ENCODE measurements around the gene GPC3. TPM values are rescaled to one million over a fixed set of nuclear protein-coding genes. Genes with fewer than 3 reads are reported as not detected.

GPC3 gene
- total RNA-seq, 4 donors from 2014 or later: 4.9 to 10.9 (median 9.2) TPM

- no peak for DNase-seq (ENCODE audit: low spot score in 2 of 2)
- TF ChIP-seq EP300 (IDR thresholded peaks at IDR 0.05) (no peak), POLR2AphosphoS5 (IDR thresholded peaks at IDR 0.05) (no peak), POLR2A (IDR thresholded peaks at IDR 0.05) (no peak), CTCF (IDR thresholded peaks at IDR 0.05) (no peak)
- no peaks in the 10 kb centered on the region for H3K4me1 ChIP-seq
- 46% methylated on average over 6 of the region's 6 CpGs for WGBS
- no peak overlapping the region for H3K4me3 ChIP-seq
- H3K36me3 ChIP-seq: no peaks in the 10 kb centered on the region
- no peak overlapping the region for H3K27ac ChIP-seq
- H3K9me3 ChIP-seq: no peaks in the 10 kb centered on the region
- H3K27me3 ChIP-seq: no peaks in the 10 kb centered on the region
Measured at GRCh38 chrX:133674726-133675470, 310.5 kb downstream of the GPC3 start.

- Histone ChIP-seq H3K36me3 (no peaks in the 10 kb centered on the region), H3K4me1 (no peaks in the 10 kb centered on the region), H3K27me3 (no peaks in the 10 kb centered on the region), H3K9me3 (no peaks in the 10 kb centered on the region), H3K4me3 (no peak overlapping the region), H3K27ac (no peak overlapping the region)
- no peak for DNase-seq (ENCODE audit: low spot score in 2 of 2)
- WGBS: 5% methylated on average over 4 of the region's 4 CpGs
- no peak for TF ChIP-seq POLR2AphosphoS5 (IDR thresholded peaks at IDR 0.05)
- TF ChIP-seq POLR2A (IDR thresholded peaks at IDR 0.05): no peak
- TF ChIP-seq EP300 (IDR thresholded peaks at IDR 0.05): no peak
- peak; percentile 46 to 47 for TF ChIP-seq CTCF (IDR thresholded peaks at IDR 0.05)
Measured at GRCh38 chrX:133670383-133670782, 315.0 kb downstream of the GPC3 start.

- TF ChIP-seq POLR2A (IDR thresholded peaks at IDR 0.05): no peak
- no peak for TF ChIP-seq EP300 (IDR thresholded peaks at IDR 0.05)
- no peak for TF ChIP-seq POLR2AphosphoS5 (IDR thresholded peaks at IDR 0.05)
- TF ChIP-seq CTCF (IDR thresholded peaks at IDR 0.05): no peak
- Histone ChIP-seq H3K27me3 (no peaks in the 10 kb centered on the region), H3K4me3 (no peak overlapping the region), H3K27ac (no peak overlapping the region), H3K36me3 (no peaks in the 10 kb centered on the region), H3K4me1 (no peaks in the 10 kb centered on the region), H3K9me3 (no peaks in the 10 kb centered on the region)
- no peak for DNase-seq (ENCODE audit: low spot score in 2 of 2)
- WGBS: 72% methylated on average over 5 of the region's 5 CpGs
Measured at GRCh38 chrX:133669214-133669613, 316.2 kb downstream of the GPC3 start.

GRCh38 chrX:133668225-133668931, 317.0 kb downstream of the GPC3 start:
- no peak overlapping the region for H3K27ac ChIP-seq
- WGBS: 89% methylated on average over 3 of the region's 3 CpGs
- H3K4me3 ChIP-seq: no peak overlapping the region
- no peaks in the 10 kb centered on the region for H3K36me3 ChIP-seq
- no peaks in the 10 kb centered on the region for H3K9me3 ChIP-seq
- no peak for DNase-seq (ENCODE audit: low spot score in 2 of 2)
- H3K27me3 ChIP-seq: no peaks in the 10 kb centered on the region
- TF ChIP-seq POLR2AphosphoS5 (IDR thresholded peaks at IDR 0.05) (no peak), CTCF (IDR thresholded peaks at IDR 0.05) (no peak), EP300 (IDR thresholded peaks at IDR 0.05) (no peak), POLR2A (IDR thresholded peaks at IDR 0.05) (no peak)
- no peaks in the 10 kb centered on the region for H3K4me1 ChIP-seq

- no peaks in the 10 kb centered on the region for H3K36me3 ChIP-seq
- no peak for DNase-seq (ENCODE audit: low spot score in 2 of 2)
- no peaks in the 10 kb centered on the region for H3K27me3 ChIP-seq
- no peaks in the 10 kb centered on the region for H3K9me3 ChIP-seq
- no peaks in the 10 kb centered on the region for H3K4me1 ChIP-seq
- TF ChIP-seq CTCF (IDR thresholded peaks at IDR 0.05): no peak
- no peak for TF ChIP-seq POLR2A (IDR thresholded peaks at IDR 0.05)
- H3K4me3 ChIP-seq: no peak overlapping the region
- no peak overlapping the region for H3K27ac ChIP-seq
Measured at GRCh38 chrX:133666256-133666655, 319.1 kb downstream of the GPC3 start.

All from suprapubic skin (tissue), 4 donors.